HG02870 (cell line): Measurements from ENCODE around the gene CPT1A.

Experiments used
- ATAC-seq: cut with Tn5 transposase; IDR thresholded peaks from one replicate; pipeline ENCODE4 v1.9.1; 2021; ENCODE audit warnings: mild to moderate bottlenecking, moderate library complexity; ENCODE audit not compliant: unreplicated experiment

The CPT1A gene

DNA sequence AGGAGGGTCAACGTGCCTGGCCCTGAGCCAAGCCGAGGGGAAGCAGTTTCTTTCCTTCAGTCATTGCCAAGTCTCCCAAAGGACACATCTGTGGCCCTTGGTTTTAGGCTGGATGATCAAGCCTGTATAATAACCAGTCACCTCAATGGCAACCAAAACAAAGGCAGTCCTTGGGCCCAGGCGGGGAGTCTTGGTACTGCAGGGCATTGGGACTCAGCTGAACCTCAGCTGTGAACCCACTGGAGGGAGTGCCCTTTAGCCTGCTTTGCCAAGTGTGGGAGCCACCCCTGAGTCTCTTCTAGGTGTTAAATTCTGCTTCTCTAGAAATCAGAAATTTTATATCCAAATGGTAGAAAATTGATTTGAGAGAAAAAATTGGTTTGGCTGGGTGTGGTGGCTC, 36.9 kb downstream of the CPT1A start:
- no peak for ATAC-seq

DNA sequence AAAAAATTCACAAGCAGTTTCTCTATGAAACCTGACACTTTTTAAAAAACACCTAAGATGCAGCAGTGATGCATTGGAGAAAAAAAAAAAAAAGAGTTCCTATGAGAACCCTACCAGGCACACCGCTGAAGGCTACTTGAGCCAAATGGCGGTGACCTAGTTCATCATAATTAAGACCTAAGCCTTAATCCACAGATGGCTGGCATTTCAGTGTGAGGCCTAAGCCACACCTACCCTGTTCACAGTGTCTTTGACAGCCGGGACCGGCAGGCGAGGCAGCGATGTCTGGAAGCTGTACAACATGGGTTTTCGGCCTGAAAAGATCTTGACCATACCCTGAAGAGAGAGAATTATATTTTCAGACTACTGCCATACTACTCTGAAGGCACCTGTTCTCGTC, 38.0 kb downstream of the CPT1A start:
- no peak for ATAC-seq

DNA sequence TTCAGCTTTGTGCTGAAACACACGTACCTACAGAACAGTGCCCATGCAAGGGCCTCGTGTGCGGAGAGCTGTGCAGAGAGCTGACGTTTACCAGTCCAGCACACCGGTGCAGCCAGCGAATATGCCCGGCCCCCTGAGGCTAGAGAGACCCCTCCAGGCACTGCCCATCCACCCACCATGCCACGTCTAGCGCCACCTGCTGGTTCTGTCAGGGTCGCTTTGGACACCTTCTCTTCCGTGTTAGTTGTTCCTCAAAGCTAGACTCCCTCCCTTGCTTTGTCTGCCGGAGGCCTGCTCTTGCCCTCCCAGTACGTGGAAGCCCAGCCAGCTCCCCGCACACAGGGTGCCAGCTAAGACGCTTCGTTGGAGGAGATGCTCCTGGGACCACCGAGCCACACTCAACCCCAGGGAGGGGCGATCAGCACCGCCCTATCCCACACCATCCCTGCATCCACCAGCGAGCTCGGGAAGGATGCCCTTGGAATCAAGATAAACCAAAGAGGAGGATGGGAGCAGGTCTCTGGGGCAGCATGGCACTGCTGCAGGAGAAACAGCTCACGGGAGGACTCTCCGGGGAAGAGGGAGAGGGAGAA, 43.4 kb downstream of the CPT1A start:
- no peak for ATAC-seq

DNA sequence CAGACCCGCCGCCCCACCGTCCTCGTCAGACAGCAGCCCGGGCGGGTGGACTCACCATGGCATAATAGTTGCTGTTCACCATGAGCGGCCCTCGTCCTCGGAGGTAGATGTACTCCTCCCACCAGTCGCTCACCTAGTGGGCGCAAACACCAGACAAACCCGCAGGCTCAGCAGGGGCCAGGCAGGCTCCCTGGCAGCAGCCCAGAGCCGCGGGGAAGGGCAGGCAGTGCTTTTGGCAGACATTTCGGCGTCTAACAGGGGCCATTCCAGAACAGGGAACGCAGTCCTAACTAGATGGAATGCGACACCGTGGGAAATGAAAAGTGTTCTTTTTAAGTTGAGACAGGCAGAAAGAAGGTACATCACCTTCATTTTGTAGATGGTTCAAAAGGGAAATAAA, 44.9 kb downstream of the CPT1A start:
- ATAC-seq = no peak

DNA sequence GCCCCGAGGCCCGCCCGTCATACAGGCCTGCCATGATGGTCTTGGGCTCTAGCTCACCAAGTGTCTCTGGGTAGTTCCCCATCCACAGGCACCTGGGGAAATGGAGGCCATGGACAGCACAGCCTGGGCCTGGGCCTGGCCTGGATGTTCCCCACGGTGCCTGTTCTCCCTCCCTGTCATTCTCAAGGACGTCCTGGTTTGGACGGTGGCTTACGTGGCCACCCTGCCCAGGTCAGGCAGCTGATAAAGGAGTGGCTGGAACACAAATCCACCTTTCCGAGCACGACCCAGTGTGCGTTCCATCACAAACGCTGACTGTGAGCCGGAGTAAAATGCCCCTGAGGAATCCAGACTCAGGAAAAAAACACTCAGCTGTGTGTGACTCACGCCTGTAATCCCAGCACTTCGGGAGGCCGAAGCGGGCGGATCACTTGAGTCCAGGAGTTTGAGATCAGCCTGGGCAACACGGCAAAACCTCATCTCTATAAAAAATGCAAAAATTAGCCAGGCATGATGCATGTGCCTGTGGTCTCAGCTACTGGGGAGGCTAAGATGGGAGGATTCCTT, 49.2 kb downstream of the CPT1A start:
- ATAC-seq = no peak

DNA sequence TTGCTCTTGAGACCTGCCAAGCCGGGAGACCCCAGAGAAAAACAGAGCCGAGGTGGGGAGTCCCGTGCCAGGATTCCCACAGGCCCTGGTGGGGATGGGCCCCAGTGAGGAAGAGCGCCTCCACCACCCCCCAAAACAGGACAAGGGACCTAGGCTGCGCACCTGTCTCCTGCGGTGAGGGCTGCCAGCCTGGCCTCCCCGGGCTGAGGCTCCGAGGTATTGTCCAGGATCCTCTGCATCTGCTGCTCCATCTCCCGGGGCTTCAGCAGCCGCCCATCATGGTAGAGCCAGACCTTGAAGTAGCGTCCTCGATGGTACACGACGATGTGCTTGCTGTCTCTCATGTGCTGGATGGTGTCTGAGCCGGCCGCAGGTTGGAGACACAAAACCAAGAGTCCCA, 57.1 kb downstream of the CPT1A start:
- ATAC-seq = no peak

DNA sequence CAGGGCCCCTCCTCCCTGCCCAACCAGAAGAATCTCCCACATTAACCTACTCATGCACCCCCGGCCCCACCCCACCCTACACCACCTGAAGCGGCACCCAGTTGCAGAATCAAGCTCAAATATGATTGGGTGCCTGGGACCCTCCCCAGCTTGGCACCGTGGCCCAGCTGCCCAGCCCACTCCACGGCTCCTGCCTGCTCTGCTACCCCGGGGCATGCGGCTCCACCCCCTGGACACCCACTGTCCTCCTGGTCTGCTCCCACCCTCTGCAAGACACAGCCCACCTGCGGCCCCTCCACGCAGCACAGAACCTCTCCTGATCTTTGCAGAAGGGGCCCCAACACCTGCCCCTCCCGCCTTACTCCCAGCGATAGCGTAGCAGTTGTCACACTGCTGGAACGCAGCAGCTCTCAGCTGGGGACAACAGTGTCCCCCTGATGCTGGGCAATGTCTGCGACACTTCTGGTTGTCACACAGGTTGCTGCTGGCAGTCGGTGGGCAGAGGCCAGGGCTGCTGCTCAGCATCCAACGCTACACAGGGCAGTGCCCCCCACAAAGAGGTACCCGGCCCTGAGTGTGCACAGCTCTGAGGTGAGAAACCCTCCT, 58.4 kb downstream of the CPT1A start:
- no peak for ATAC-seq

DNA sequence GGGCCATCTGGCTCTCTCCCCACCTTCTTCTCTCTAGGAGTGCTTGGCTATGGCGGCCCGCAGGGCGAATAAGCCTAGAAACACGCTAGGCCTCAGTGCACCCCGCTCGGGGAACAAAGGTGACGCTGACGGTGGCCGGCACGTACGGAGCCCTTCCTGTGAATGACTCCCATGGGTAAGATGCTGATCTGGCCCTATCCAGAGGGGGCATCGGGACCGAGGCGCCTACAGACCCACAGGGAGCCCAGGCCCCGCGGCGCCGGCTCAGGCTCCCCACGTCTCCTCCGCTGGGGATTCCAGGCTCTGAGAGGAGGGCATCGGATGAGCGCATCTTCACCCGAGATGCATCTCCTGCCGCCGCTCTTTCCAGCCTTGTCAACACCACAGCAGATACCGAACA, 59.0 kb downstream of the CPT1A start:
- no peak for ATAC-seq

DNA sequence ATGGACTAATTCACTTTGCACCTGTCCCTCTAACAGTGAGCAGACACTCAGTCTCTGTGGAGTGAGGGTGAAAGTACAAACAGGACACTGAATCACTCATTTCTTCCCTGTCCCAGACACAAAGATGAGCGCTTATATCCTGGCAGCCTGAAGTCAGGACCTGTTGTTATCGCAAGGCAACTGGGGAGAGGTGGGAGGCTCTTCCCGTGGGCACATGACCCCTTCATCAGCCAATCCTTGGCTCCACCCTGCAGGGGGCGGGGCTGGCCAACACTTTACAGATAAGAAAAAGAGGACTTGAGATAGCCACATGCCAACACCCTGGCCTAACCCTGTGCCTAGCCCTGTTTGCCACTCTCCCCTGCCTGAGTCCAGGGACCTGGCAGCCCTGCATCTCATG, 60.9 kb downstream of the CPT1A start:
- no peak for ATAC-seq

DNA sequence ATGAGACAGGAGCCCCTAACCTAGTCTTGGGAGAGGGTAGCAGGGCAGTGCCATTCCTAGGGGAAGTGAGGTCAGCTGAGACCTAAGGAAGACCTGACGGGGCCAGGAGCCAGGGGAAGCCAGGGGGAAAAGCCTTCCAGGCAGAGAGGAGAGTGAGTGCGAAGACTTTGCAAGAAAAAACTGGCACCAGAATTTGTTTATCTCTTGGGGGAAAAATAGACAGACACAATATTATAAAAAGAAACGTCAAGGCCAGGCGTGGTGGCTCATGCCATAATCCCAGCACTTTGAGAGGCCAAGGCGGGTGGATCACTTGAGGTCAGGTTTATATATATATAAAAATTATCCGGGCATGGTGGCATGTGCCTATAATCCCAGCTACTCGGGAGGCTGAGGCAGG, 63.5 kb downstream of the CPT1A start:
- no peak for ATAC-seq

DNA sequence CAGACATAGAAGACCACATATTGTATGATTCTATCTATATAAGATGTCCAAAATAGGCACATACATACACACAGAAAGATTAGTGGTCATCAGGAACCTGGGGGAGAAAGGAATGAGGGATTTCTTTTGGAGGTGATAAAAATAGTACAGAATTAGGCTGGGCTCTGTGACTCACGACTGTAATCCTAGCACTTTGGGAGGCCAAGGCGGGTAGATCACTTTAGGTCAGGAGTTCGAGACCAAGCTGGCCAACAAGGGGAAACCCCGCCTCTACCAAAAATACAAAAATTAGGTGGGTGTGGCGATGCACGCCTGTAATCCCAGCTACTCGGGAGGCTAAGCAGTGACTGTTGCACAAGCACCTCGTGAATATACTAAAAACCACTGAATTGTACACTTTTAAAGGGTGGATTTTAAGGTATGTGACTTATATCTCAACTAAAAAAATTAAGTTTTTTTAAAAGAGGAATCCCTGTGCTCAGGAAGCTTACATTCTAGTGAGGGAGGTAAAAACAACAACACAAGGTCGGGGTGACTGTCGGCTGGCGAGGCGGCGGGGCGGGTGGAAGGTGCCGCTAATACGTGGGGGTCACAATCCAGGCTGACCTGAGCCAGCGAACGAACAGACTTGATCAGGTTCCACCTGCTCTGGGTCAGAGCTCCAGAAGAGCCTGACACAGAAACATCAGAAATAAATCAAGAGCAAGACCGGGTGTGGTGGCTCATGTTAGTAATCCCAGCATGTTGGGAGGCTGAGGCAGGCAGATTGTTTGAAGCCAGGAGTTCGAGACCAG, 65.1 kb downstream of the CPT1A start:
- no peak for ATAC-seq

DNA sequence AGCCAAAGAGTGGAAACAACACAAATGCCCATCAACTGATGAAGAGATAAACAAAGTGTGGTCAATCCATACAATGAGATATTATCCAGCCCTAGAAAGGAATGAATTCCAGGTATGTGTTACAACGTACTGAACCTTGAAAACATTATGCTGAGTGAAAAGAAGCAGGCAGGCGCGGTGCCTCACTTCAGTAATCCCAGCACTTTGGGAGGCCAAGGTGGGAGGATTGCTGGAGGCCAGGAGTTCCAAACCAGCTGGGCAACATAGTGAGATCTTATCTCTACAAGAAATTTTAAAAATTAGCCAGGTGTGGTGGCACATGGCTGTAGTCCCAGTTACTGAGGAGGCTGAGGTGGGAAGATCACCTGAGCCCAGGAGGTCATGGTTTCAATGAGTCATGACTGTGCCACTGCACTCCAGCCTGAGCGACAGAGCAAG, 65.7 kb downstream of the CPT1A start:
- ATAC-seq = no peak

DNA sequence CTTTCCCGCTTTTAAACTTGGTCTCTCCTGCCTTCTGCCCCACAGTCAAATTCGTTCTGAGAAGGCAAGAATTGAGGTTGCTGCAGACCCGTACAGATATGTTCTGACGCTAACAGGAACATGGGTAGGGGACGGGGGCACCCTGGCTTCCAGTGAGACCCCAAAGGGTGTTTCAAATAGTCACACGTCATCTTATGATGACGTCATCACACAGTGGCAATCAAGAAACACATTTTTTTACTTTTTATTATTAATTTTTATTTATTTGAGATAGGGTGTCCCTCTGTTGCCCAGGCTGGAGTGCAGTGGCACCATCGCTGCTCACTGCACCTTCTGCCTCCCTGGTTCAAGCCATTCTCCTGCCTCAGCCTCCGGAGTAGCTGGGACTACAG, 67.5 kb downstream of the CPT1A start:
- no peak for ATAC-seq

DNA sequence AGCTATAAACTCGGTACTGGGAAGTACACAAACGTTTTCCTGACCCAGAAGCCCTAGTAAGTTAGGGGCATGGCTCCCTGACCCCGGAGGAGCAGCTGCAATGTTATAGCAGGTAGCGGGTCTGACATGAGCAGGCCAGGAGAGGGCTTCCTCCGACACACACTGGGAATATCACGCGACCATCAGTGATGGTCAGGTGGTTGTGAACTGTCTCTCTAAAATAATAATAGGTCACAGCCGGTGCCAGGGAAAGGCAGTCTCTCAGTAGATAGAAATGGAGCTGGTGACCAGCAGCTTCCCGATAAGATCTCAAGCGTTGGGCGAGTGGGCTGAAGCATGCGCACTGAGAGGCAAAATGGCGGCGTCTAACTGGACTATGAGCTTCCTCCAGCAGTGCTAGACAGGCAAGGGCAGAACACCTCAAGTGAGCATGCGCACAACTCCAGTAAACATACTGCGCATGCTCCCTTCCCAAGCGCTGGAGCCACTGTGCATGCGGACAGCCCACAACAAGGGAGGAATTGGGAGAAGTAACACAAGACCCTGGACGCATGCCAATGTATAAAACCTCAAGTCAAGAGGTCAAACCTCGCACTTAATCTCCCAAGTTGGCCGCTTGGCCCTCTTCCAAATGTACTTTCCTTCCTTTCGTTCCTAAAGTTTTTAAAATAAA, 68.1 kb downstream of the CPT1A start:
- ATAC-seq = no peak

DNA sequence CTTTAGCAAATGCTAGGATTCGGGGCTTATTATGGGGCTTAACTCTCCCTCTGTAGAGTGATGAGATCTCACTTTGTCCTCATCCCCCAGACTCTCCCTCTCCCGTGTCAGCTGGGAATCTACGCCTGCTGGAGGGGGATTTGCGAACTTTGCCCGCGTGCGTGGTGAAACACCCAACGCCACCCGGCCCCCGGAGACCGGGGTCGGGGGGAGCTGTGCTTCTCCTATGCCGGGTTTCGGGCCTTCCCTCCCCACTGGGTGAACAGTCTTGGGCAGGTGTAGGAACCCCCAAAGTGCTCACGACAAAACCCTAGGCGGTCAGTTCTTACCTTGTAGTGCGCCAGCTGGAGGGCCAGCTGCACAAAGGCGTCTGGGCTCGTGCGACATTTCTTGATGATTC, 68.8 kb downstream of the CPT1A start:
- no peak for ATAC-seq

DNA sequence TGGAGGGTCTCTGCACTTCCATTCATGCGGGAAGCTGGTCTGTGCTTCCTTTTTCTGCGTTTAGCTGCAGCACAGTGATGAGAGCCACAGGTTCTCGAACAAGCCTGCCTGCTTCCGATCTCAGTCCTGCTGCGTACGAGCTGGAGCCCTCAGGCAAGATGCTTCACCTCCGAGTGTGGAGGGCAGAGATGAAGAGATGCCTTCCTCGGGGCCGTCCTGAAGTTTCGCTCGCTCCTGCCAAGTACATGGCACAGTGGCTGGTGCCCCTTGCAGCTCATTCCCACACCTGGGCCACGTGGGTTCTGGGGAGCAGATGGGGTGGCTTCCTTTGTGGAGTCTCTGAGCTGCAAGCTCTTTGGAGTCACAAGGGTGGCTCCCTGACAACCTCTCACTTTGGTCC, 70.9 kb downstream of the CPT1A start:
- no peak for ATAC-seq

DNA sequence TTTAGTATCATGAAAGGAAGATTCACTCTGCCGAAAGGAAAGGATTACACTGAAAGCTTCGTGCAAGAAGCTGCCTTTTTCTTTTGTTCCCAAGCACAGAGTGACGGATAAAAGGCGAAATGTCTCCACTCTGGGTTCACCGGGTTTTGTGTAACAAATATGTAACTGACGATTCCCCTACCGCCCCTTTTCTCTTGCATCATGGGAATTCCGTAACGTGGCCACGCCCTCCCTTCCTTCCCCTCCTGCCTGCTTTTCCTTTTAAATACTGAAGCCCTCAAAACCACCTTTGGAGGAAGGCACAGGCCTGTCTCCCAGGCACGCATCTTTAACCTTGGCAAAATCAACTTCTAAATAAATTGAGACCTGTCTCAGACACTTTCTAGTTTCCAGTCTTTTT, 74.0 kb downstream of the CPT1A start:
- no peak for ATAC-seq

DNA sequence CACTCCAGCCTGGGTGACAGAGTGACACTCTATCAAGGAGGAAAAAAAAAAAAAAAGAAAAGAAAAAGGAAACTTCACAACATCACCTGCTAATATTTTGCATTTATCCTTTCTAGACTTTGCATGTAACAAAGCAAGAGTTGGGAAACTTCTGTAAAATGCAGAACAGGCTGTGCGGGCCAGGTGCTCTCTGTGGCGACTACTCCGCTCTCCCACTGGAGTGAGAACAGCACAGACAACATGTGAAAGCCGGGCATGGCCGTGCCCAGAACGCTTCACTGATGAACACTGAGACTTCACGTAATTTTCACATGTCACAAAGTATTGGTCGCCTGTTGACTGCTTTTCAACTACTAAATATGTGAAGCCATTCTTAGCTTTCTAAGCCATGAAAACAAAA, 74.9 kb downstream of the CPT1A start:
- no peak for ATAC-seq

DNA sequence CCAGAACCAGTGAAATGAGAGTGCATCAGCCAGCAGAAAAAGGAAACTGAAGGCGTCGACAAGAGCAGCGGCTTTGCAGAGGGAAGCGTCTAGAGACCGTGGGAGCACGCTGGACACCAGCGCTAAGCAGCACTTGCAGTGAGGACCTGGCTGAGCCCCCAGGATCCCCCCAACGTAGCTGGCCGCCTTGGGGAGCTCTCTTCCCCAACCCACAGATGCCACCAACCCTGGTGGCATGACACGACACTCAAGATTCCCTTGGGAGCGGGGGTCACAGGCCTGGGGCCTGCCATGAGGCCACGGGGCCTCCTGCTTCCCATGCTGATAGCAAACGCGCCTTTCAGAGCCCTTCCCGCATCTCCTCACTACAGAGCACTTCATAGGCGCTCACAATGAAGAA, 77.0 kb downstream of the CPT1A start:
- no peak for ATAC-seq

DNA sequence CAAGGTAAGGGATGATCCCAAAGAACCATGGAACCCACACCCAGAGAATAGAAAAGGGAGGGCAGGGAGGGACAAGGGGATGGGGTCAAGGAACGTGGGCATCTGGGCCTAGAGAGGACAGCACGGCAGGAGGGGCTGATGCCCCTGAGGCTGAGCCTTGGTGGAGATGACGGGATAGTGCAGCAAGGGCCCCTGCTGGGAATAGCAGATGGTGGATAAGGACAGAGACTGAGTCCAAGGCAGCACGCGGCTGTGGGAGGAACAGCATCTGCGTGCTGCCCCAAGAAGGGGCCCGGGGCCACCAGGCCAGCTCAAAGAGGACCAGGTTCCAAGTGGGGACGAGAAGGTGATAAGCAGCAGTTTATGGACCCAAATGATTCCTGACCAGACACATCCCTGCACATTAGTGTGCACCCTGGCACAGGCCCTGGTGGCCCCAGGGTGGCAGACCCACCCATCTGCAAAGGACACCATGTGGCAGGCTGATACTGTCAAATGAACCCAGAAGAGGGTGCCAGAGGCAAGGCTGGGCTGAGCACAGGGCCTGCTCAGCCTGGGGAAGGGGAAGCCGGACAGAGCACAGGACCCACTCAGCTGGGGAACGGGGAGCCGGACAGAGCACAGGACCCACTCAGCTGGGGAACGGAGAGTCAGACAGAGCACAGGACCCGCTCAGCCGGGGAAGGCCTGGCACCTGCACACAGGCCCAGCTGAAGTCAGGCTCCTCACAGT, 77.6 kb downstream of the CPT1A start:
- ATAC-seq = no peak

DNA sequence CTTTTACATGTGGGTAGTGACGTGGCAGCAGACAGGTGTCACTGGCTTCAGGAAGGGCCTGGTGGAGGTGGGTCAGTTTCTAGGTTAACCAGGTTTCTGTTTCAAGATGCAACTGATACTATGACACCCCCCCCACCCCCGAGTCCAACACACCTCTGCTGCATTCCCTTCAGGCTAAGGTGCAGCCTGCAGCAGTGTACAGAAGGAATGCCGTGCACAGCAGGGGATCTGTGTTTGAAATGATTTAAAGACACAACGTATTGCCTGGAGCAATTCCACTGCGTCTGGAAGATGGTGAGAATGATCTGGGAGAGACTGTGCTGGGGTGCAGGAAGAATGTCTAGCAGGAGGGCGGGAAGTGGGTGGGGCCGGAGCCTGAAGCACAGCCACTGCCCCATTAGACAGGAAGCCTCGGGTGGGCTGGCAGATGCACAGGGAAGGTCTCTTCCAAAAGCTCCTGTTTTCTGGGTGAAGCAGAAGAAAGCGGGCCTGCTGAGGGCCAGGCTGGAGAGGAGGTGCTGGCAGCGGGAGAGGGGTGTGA, 78.5 kb downstream of the CPT1A start:
- ATAC-seq = no peak
